ENCODE results near the gene TEPSIN.

The TEPSIN gene

DNA sequence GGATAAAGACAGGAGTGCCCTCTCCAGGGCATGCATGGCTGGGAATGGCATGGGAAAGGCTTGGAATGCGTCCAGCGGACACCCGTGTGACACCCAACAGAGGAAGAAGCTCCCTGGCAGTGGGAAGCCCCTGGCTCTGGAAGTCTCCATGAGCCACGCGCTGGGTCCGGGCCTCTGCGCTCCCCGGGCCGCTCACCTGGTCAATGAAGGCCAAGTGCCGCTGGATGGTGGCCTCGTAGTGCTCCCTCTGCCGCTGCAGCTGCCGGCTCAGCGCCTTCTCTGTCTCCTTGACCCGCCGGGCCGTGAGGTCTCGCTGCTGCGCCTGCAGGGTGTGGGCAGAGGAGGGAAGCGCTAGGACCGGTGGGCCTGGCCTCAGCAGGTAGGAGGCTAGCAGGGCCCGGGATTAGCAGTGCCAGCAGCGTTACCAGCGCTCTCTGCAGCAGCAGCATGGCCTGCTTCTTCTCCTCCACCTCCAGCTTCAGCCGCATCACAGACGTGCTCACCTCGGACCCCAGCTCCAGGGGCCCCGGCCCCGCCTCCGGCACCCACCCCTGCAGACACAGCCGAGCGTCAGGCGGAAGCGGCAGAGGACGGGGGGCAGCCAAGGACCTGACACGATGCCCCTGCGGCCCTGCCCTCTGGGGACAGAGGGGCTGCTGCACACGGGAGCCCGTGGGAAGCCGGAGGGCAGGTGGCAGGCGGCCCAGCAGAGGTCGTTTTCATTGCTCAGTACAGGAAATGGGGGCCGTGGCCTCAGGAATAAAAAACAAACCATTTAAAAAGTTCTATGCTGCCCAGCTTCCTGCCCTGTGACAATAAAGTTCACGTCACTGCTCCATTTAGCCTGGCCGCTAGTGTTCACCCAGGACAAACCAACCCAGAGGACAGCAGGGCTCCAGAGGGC, 42.1 kb downstream of the TEPSIN start:
- no peak for DNase-seq

DNA sequence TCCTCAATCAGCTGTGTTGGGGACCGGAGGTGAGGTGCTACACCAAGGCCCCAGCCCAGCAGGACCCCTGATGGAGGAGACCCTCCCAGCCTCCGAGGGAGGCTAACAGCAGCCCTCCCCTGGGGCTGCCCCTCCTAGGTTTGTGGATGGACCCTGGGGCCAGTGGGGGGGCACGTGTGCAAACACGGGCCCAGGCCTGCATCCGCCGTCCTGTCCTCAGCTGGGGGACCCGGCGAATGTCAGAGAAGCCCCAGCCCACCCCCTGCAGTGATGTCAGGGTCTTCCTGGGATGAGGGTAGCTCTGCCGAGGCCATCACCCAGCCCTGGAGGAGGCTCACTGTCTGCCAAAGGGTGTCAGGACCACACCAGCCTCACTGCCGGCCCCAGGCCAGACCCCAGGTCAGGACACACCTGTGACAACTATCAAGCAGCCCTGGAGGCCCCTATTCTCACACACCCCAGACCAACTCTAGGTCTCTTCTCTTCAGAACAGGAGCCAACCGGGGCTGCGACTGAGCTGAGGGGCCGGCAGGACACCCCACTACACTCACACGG, 42.8 kb downstream of the TEPSIN start:
- no peak for DNase-seq

DNA sequence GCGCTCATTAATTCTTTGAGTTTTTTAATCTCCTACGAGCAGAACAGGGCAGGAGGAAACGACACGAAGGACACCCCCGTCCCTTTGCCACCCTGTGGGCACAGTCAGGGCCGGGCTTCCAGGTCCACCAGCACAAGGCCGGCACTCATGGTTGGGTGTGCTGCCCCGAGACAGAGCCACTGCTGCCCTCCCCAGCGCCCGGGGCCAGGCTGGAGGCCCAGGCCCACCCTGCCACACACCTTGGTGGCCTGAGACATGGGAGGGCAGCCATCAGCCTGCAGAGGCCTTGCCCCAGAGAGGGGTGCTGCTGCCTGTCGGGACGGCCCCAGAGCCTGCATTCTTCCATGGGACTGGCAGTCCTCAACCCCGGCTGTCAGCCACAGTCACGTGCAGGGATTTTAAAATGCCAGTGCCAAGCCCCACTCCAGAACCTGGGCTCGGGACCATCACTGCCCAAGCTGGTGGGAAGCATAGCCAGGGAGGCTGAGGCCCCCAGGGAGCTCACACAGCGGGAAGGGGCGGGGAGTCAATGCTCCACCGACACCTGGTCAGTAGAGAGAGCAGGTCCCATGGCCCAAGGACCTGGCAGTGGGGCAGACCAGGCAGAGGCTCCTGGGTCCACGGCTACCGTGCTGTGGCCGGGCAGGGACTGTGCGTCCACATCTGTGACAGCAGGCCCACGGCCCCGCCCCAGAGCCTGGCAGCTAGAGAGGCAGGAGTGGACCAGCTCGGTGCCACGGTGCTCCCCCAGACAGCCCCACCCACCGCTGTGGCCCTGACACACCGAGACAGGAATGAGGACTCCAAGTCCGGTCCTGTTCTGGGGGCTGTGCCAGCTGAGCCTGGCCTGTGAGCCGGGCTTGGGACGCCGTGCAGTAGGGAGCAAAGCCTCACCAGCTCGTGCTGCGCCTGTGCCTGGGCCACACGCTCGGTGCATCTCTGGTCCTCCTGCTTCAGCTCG, 43.6 kb downstream of the TEPSIN start:
- no peak for DNase-seq

DNA sequence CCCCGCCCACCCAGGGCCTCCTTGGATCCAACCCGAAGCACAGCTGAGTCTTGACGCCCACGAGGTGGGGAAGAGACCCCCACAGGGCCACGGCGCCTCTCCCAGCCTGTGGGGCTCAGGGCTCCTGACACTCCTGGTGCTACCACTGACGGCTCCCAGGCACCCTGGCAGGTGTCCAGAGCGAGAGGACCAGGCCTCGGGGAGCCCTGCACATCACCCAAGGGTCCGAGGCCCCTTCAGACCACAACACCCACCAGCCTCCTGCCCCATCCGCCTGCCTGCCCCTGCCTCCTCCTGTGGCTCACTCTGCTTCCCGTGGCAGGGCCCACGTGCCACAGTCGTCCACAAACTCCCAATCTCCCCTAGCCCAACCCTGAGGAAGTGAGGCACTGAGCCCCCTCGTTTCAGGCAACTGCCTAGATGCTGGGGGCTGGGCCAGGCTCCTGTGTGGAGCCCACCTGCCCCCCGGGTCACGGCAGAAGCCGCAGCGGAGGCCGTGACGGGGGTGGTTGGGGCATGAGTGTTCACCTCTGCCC, 44.6 kb downstream of the TEPSIN start:
- DNase-seq = no peak

DNA sequence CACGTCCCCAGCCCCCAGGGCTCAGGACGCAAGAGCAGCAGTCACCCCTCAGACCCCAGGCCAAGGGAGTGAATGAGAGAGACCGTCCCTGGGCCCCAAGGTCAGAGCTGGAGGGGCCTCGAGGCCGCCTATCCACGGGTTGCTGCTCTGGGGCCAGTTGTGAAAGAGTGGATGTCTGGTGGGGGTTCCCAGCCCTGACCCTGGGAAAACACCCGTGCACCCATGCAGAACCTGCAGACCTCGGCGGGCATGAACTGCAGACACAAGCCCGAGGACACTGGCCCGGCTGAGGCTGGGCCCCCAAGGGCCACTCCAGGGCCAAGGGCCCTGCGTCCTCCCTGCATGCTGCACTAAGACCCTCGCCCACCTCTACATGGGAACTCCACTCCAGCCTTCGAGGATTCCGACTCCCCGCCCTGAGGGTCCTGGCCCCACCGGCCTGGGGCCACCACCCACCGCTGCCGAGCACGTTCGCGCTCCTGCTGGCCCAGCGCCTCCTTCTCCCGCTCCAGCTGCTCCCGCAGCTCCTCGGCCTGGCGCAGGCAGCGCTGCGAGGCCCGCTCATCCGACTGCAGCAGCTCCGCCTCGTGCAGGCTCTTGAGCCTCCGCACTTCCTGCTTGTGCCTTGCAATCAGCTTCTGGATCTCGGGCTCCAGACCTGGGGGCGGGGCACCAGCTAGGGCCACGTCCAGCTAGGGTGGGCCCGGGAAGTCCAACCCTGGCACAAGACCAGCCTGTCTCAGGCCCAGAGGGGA, 45.2 kb downstream of the TEPSIN start:
- no peak for DNase-seq

DNA sequence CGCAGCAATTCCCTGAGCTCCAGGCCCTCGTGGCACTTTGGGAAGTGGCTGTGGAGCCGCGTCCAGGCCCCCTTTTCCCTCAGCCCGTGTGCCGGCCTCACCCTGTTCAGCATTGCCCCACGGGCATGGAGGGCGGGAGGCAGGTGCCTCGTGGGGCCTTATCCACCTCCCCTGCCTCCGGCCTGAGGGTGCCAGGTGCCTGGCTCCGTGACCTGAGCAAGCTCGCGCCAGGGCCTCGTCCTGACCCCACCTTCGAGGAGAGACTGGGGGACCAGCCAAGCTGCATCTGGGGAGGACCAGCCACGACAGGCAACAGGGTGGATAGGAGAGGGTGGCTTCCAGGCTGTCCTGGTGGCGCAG, 45.8 kb downstream of the TEPSIN start:
- no peak for DNase-seq

DNA sequence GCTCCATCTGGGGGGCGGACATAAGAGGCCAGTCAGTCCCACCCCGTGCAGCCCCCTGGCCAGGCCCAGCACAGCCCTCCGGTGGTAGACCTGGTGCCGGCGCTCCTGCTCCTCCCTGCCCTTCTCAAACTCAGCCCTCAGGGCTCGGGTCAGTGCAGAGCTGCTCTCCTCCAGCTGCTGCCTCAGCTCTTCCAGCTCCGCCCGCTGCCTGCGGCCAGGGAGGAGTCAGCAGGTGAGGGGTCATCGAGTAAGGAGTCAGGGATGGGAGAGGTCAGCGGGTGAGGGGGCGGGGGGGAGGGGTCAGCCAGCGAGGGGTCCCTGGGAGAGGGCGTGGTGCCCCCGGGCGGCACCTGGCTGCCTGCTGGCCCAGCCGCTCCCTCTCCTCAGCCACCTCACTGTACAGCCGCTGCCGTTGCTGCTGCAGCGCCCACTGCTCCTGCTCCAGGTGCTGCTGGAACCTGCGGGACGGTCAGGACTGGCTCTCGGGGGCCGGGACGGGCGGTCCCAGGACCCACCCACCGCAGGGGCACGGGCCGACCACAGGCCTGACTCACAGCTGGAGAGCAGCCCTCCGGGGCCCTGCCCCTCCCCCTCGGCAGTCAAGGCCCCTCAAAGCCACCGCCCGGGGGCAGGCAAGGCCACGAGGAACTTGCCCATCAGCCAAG, 46.3 kb downstream of the TEPSIN start:
- DNase-seq = no peak

DNA sequence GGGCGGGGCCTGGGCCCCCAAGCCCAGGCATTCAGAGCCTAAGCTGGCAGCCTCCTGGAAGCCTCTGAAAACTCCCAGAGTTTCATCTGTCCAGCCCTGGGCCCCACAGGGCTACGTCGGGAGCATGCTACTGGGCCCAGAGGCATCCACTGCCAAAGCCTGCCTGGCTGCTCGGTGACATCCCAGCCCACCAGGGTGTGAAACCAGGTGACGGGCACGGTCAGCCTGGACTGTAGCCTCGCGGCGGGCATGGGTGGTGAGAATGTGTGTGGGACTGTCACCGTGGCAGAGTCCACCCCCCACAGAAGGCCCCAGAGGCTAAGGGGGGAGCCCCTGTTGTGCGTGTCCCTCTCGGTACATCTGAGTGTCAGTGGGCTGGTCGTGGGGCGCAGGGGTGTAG, 47.2 kb downstream of the TEPSIN start:
- no peak for DNase-seq

DNA sequence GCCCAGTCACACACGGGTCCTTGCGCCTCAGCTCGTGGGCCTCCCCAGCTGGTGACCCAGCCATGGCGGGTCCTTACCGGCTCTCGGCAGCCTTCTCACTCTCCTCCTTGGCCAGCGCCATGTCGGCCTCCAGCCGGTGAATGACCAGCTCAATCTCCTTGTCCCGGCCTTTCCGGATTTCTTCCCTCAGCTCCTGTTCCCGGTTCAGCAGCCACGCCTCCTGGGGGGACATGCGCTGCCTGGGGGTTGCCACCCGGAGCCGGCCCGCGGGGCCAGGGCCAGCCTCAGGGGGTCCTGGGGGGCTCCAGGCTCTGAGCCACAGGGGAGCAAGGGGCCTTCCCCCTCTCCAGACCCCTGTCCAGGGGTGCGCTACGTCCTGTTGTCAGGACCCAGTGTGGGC, 47.7 kb downstream of the TEPSIN start:
- no peak for DNase-seq

DNA sequence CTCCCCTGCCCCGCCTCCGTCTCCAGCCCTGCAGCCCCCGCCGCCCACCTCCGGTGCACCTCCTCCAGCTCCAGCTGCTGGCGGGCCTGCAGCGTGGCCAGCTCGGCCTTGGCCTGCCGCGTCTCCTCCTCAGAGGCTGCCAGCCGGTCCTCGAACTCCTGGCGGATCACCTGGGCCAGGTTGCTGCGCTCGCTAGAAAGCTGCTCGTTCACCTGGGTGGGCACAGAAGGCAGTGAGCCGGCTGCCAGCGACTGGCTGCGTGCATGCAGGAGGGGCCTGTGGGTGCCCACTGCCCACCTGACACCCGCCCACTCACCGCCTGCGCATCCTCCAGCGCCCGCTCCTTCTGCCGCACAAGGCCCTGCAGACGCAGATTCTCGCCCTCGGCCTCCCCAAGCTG, 48.3 kb downstream of the TEPSIN start:
- DNase-seq = no peak

DNA sequence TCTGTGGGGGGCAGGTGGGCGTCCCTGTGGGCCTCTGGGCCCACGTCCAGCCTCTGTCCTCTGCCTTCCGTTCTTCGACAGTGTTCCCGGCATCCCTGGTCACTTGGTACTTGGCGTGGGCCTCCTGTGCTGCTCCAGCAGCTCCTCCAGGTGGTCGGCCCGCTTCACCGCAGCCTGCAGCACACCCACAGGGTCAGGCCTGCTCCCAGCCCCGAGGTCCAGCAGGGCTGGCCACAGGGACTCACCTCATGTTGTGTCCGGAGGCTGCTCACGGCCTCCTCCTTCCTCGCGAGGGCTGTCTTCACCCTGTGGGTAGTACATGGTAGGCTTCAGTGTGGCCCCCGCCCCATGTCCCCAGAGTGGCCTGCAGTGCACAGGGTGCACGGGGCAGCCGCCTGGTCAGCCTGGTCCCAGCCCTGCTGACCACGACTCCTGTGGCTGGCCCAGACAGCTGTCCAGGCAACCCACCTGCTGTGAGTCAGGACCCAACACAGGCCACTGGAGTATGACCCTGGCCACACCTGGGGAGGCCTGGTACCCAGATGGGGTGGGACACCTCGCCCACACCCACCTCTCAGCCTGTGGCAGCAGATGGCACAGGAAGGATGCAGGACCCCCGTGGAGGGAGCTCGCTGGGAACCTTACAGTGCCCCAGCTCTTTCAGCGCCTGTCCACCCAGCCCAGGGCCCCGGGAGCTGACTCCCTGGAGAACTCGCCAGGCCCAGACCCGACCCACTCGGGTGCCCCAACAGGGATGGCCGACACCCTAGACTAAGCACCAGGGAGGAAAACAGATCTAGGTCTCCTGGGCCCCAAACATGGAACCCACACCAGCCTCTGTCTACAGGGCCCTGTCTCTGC, 49.0 kb downstream of the TEPSIN start:
- no peak for DNase-seq

DNA sequence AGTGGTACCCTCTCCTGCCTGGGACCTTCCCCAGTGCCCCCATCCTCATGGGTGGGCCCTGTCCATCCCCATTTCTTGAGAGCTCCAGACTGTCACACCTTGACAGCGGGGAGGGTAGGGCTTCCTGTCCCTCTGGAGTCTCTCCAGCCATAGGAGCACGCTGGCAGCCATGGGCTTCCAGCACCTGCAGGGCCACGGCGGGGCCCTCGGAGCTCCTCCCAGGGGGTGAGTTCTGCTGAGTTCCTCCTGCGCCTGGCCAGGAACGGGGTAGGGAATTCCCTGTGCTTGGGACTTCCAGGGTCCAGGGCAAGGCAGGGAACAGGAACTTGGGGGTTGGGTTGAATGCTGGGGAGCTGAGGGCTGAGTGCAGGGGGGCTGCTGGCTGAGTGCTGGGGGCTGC, 49.8 kb downstream of the TEPSIN start:
- no peak for DNase-seq

DNA sequence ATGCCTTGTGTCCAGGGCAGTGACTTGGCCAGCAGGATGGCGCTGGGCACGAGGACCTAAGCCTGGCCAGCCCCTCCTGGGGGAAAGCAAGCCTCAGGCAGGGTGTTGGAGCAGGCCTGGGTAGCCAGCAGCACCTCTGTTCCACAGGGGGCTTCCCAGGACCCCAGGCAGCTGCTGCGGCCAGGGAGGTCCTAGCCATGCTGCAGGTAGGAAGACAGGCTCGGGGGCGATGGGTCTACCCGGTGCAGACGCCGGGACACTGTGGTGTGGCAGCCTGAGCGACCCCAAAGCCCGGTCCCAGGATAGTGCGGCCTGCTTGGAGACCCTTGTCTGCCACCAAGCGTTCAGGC, 50.4 kb downstream of the TEPSIN start:
- no peak for DNase-seq

DNA sequence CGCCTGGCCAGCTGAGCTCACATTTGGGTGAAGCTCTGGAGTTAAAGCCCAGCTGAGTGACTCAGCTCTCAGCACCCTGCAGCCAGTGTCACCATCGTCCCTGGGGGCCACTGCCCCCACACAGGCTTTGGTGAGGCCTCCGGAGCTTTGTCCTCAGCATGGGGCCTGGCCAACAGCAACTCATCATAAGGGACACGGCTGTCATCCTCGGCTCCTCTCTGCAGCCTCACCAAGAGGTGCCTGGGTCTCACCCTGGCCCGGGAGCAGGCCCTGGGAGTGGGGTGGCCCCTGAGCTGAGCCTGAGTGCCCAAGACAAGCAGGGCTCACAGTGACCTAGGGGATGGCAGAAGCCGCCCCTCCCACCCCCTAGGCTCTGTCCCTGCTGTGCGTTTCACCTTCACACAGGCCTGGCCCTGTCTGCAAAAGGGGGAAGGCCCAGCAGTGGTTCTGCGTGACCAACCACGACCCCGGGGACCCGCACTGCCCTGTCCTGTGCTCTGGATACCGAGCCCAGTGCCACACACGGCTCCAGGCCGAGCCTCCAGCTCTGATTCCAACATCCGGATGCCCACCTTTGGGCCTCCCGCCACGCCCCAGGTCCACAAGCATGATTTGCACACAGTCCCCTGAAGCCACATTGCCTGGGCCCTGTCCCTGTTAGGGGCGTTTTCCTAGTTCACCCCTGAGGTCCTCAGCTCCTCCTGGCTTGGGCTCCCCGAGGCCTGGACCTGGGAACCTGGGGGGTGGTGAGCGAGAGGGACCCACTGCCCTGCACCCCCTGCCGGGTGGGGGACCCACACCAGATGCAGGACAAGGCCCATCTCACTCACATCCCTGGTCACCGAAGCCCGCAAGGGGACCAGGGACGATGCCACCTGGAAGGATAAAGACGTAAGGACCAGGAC, 51.0 kb downstream of the TEPSIN start:
- DNase-seq = no peak

DNA sequence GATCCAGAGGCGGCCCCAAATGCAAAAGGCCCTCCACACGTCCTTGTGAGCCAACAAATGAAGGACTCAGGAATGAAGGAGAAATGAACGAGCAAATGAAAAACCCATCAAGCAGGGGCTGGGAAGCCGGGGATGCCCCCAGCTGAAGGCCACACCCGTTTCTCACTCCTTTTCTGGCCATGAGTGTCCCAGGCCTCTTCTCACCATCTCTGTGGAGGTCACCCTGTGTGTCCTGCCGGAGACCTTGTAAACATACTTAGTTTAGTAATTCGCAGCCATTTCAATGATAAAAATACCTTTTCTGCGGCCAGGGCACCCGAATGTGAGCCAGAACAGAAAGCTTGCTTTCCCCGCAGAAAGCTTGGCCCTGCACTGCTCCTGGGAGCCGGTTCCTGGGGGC, 51.7 kb downstream of the TEPSIN start:
- DNase-seq = no peak

DNA sequence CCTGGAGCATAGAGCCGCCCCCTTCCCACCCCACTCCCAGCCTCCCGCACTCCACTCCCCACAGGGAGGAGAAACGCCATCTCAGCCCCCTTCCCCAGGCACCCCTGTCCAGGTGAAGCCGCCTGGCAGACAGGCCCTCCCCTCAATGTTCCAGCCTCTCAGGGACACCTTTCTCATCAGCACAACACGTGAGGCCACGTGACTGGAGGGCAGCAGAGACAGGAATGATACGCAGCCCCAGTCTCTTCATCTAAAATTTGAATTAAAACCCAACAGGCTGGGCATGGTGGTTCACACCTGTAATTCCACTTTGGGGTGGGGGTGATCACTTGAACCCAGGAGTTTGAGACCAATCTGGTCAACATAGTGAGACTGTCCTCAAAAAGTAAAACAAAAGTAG, 52.7 kb downstream of the TEPSIN start:
- no peak for DNase-seq

DNA sequence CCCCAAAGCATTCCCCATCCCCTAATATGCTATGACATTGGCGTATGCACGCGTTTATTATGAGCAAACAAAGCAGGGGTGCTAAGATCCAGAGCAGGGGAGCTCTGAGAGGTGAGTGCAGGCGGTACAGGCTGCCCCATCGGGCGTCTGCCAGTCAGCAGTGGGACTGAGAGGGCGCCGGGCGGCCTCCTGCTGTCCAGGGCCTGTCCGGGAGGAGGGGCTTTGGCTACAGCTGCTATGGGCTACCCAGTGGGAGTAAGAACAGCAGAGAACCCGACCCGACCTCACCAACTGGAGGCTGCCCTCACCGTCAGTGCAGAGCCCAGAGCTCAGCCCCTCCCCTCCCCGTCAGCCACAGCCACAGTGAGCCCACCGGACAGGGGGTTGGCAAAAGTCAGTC, 54.3 kb downstream of the TEPSIN start:
- no peak for DNase-seq

DNA sequence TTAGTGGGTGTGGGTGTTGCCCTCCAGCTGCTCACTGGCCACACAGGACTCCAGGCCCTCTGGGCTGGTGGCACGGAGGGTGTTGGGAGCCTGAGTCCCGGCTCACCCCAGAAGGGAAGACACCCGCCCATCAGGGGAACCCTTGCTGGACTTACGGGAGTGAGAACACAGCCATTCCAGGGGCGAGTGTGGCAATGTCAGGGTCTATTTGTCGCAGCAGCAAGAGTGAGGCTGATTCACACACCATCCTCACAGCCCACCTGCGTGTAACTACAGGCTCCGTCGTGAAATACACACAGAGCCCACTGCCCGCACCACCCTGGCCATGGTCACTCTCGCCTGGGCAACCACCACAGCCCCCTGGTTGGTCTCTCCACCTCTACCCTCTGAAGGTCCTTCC, 55.0 kb downstream of the TEPSIN start:
- DNase-seq = no peak

DNA sequence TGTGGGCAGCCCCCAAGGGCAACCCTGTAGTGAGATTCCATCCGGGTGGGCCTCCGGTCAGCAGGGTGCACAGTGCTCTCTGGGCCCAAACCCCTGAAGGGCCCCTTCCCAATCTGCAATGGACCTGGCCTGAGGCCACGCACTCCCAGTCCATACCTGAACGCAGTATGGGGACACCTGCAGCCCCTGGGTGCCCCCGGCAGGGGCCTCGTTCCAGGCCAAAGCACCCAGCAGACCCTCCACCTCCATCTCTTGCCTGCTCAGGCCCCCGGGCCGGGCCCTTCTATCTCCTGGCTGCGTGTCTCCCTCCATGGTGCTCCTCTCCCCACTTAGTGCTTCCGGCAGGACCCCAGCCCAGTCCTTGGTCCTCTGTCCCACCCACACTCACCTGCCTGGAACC, 55.5 kb downstream of the TEPSIN start:
- no peak for DNase-seq

DNA sequence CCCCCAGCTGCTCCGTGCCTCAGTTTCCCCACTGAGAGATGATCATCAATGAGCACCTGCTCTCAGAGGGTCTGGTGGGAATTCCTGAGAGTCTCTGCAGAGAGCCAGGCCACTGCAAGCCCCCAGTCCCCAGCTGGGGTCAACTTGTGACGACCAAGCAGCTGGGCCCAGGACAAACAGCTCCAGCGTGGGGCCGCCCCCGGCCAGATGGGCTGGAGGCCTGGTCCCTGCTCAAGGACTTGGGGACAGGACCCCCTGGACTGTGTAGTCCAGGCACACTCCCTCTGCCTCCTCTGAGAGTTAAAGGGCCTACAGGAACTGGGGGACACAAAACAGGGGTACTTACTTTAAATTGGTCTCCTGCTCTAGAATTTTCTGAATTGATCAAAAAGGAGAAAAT, 56.3 kb downstream of the TEPSIN start:
- DNase-seq = no peak
